Mesendoderm (in vitro differentiated cells): ENCODE results near the gene SYK.

Experiments used
- DNase-seq: peaks from one replicate; pipeline ENCODE4 v3.0.0; 2013
- H2AK5ac ChIP-seq: 2 replicates; pipeline ENCODE4 v1.6.1; 2013; ENCODE audit warnings: low read length, inconsistent platforms
- H2BK120ac ChIP-seq: 2 replicates; pipeline ENCODE4 v1.6.1; 2013; ENCODE audit warnings: low read depth, mild to moderate bottlenecking, low read length, moderate library complexity, mixed read lengths
- H2BK15ac ChIP-seq: replicated peaks from 2 replicates; pipeline ENCODE4 v1.6.1; 2013; ENCODE audit warnings: low read depth, mild to moderate bottlenecking, moderate library complexity
- H2BK5ac ChIP-seq: 2 replicates; pipeline ENCODE4 v1.6.1; 2013; ENCODE audit warnings: low read length, inconsistent platforms
- H3K18ac ChIP-seq: 2 replicates; pipeline ENCODE4 v1.6.1; 2013; ENCODE audit warnings: mild to moderate bottlenecking, low read length, mixed read lengths
- H3K23ac ChIP-seq: one replicate; pipeline ENCODE4 v1.6.1; 2013; ENCODE audit warnings: low read length
- H3K27ac ChIP-seq: 2 replicates; pipeline ENCODE4 v1.5.1; 2013; ENCODE audit warnings: low read depth, mild to moderate bottlenecking, inconsistent platforms, low read length, moderate library complexity
- H3K27me3 ChIP-seq: 2 replicates; pipeline ENCODE4 v1.6.1; 2013; ENCODE audit warnings: low read length, control low read depth, mild to moderate bottlenecking, inconsistent platforms; ENCODE audit not compliant: insufficient read depth, poor library complexity
- H3K36me3 ChIP-seq: 2 replicates; pipeline ENCODE4 v1.6.1; 2013; ENCODE audit warnings: low read length, inconsistent platforms; ENCODE audit not compliant: control insufficient read depth, insufficient read depth
- H3K4ac ChIP-seq: one replicate; pipeline ENCODE4 v1.6.1; 2013; ENCODE audit warnings: low read depth, mild to moderate bottlenecking, low read length, moderate library complexity
- H3K4me1 ChIP-seq: 2 replicates; pipeline ENCODE4 v1.6.1; 2013; ENCODE audit warnings: low read depth, low read length, inconsistent platforms; ENCODE audit not compliant: control insufficient read depth
- H3K4me2 ChIP-seq: 2 replicates; pipeline ENCODE4 v1.6.1; 2013; ENCODE audit warnings: low read length
- H3K4me3 ChIP-seq: 2 replicates; pipeline ENCODE4 v1.5.1; 2013; ENCODE audit warnings: mild to moderate bottlenecking, low read length
- H3K56ac ChIP-seq: one replicate; pipeline ENCODE4 v1.6.1; 2013; ENCODE audit warnings: low read length
- H3K79me1 ChIP-seq: 2 replicates; pipeline ENCODE4 v1.6.1; 2013; ENCODE audit warnings: low read length, inconsistent platforms
- H3K79me2 ChIP-seq: 2 replicates; pipeline ENCODE4 v1.6.1; 2013; ENCODE audit warnings: mild to moderate bottlenecking, low read length; ENCODE audit not compliant: control insufficient read depth, insufficient read depth
- H3K9ac ChIP-seq: 2 replicates; pipeline ENCODE4 v1.6.1; 2013; ENCODE audit warnings: low read length, inconsistent platforms
- H4K5ac ChIP-seq: one replicate; pipeline ENCODE4 v1.6.1; 2013; ENCODE audit warnings: low read length
- H4K8ac ChIP-seq: one replicate; pipeline ENCODE4 v1.6.1; 2013; ENCODE audit warnings: low read depth, mild to moderate bottlenecking, control low read depth, low read length, moderate library complexity
- WGBS: extraction: QIAGEN DNeasy Blood & Tissue Kit; methylation state at CpG from one replicate; pipeline ENCODE4 v1.1.7; 2013; ENCODE audit warnings: low lambda C conversion rate, missing lambda C conversion rate; ENCODE audit not compliant: insufficient coverage; ENCODE audit errors: extremely low coverage; 5-methylcytosine and 5-hydroxymethylcytosine counted together

The SYK gene

GRCh38 chr9:90914868-90915483 lies 113.4 kb downstream of the SYK start:
- Histone ChIP-seq H2BK5ac (no peak overlapping the region), H3K4me2 (no peak overlapping the region), H3K4ac (no peak overlapping the region), H3K79me2 (no peaks in the 10 kb centered on the region), H3K9ac (no peak overlapping the region), H3K4me1 (no peaks in the 10 kb centered on the region), H3K27me3 (no peaks in the 10 kb centered on the region), H3K18ac (no peak overlapping the region), H2AK5ac (no peak overlapping the region), H3K23ac (no peak overlapping the region), H3K4me3 (no peak overlapping the region), H3K56ac (peak overlapping the region; percentile 12), H2BK120ac (no peak overlapping the region), H3K79me1 (no peaks in the 10 kb centered on the region), H4K8ac (no peak overlapping the region), H3K27ac (no peak overlapping the region), H2BK15ac (no peak overlapping the region), H3K36me3 (no peaks in the 10 kb centered on the region), H4K5ac (no peak overlapping the region)
- no CpG with 5 or more reads among the region's 7 CpGs for WGBS
- peak; percentile 80 for DNase-seq

DNA sequence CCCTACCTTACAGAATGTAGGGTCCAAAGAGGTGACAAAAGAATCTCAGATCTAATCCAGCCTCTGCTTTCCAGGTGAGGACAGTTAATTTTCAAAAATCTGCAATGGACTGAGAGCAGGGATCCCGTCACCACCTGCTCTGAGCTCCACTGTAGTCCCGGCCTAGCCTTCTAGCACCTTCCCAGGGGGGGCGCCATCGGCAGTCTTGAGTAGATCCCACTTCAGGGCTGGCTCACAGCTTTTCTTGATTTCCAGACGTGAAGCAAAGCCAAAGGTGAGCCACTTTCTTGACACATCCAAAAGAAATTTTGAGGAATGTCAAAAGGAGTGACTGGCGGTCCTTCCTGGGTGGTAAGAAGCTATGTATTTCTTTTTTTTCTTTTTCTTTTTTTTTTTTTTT lies 114.1 kb downstream of the SYK start:
- H3K4ac ChIP-seq, result no peak overlapping the region
- no peak overlapping the region for H3K18ac ChIP-seq
- no peak overlapping the region for H3K56ac ChIP-seq
- H3K23ac ChIP-seq, result no peak overlapping the region
- H3K79me2 ChIP-seq, result no peaks in the 10 kb centered on the region
- no peaks in the 10 kb centered on the region for H3K79me1 ChIP-seq
- H2BK15ac ChIP-seq, result no peak overlapping the region
- no peaks in the 10 kb centered on the region for H3K36me3 ChIP-seq
- H2AK5ac ChIP-seq, result no peak overlapping the region
- peak; percentile 63 for DNase-seq
- no peak overlapping the region for H4K5ac ChIP-seq
- WGBS, result no CpG with 5 or more reads among the region's 6 CpGs
- no peak overlapping the region for H3K27ac ChIP-seq
- no peak overlapping the region for H2BK5ac ChIP-seq
- H4K8ac ChIP-seq, result no peak overlapping the region
- H3K4me3 ChIP-seq, result no peak overlapping the region
- no peak overlapping the region for H2BK120ac ChIP-seq
- no peak overlapping the region for H3K4me2 ChIP-seq
- no peaks in the 10 kb centered on the region for H3K27me3 ChIP-seq
- H3K9ac ChIP-seq, result no peak overlapping the region
- H3K4me1 ChIP-seq, result no peaks in the 10 kb centered on the region

GRCh38 chr9:90916147-90916734 lies 114.6 kb downstream of the SYK start:
- Histone ChIP-seq H3K36me3 (no peaks in the 10 kb centered on the region), H3K4me2 (no peak overlapping the region), H3K23ac (no peak overlapping the region), H3K27ac (no peak overlapping the region), H3K4ac (no peak overlapping the region), H3K4me1 (no peaks in the 10 kb centered on the region), H3K56ac (no peak overlapping the region), H4K5ac (no peak overlapping the region), H2BK120ac (no peak overlapping the region), H2BK15ac (no peak overlapping the region), H3K27me3 (no peaks in the 10 kb centered on the region), H3K4me3 (no peak overlapping the region), H2BK5ac (no peak overlapping the region), H3K18ac (no peak overlapping the region), H3K79me1 (no peaks in the 10 kb centered on the region), H2AK5ac (no peak overlapping the region), H3K9ac (no peak overlapping the region), H4K8ac (no peak overlapping the region), H3K79me2 (no peaks in the 10 kb centered on the region)
- WGBS, result no CpG with 5 or more reads among the region's 11 CpGs
- DNase-seq, result no peak

DNA sequence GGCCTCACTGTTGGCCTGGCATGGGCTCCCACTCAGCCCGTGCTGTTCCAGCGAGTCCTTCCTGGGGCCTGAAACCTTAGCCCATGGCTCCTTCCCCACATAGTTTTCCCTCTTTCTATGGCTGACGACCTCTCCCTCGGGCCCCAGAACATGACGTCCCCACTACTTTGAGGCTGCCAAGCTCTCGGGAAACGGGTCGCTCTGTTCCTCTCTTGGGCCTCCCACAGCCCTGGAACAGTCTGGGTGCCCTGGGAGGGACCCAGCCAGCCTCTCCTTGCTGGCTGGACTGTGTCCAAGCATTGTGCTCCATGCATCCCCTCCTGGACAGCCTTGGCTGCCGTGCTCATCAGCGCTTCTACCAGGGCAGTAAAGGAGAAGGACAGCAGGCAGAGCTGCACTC lies 118.3 kb downstream of the SYK start:
- Histone ChIP-seq H2BK120ac (no peak overlapping the region), H3K56ac (no peak overlapping the region), H2AK5ac (no peak overlapping the region), H4K5ac (no peak overlapping the region), H3K27ac (no peak overlapping the region), H3K36me3 (no peaks in the 10 kb centered on the region), H3K4me1 (no peaks in the 10 kb centered on the region), H2BK15ac (no peak overlapping the region), H3K79me1 (no peaks in the 10 kb centered on the region), H3K4me3 (no peak overlapping the region), H3K9ac (no peak overlapping the region), H3K4me2 (no peak overlapping the region), H3K18ac (no peak overlapping the region), H4K8ac (no peak overlapping the region), H3K4ac (no peak overlapping the region), H3K79me2 (no peaks in the 10 kb centered on the region), H2BK5ac (no peak overlapping the region), H3K27me3 (no peaks in the 10 kb centered on the region), H3K23ac (no peak overlapping the region)
- no CpG with 5 or more reads among the region's 10 CpGs for WGBS
- no peak for DNase-seq

- Histone ChIP-seq H4K5ac (no peak overlapping the region), H3K4me3 (no peak overlapping the region), H2BK5ac (no peak overlapping the region), H2BK120ac (no peak overlapping the region), H3K27me3 (no peaks in the 10 kb centered on the region), H3K4ac (no peak overlapping the region), H3K4me1 (no peaks in the 10 kb centered on the region), H3K18ac (no peak overlapping the region), H2BK15ac (no peak overlapping the region), H3K36me3 (no peaks in the 10 kb centered on the region), H3K79me2 (no peaks in the 10 kb centered on the region), H3K27ac (no peak overlapping the region), H3K9ac (no peak overlapping the region), H3K56ac (no peak overlapping the region), H2AK5ac (no peak overlapping the region), H3K23ac (peak overlapping the region; percentile 66), H3K4me2 (no peak overlapping the region), H4K8ac (no peak overlapping the region), H3K79me1 (no peaks in the 10 kb centered on the region)
- DNase-seq, result no peak
- WGBS, result no CpG with 5 or more reads among the region's 8 CpGs
These were observed 119.5 kb downstream of the SYK start for GRCh38 chr9:90921104-90921503.

GRCh38 chr9:90921969-90922368 lies 120.3 kb downstream of the SYK start:
- H3K56ac ChIP-seq, result no peak overlapping the region
- H4K5ac ChIP-seq, result no peak overlapping the region
- H3K18ac ChIP-seq, result no peak overlapping the region
- no peak overlapping the region for H3K9ac ChIP-seq
- no peak overlapping the region for H2AK5ac ChIP-seq
- H3K4me1 ChIP-seq, result no peaks in the 10 kb centered on the region
- H2BK5ac ChIP-seq, result no peak overlapping the region
- no peak overlapping the region for H3K4me2 ChIP-seq
- no peaks in the 10 kb centered on the region for H3K79me2 ChIP-seq
- no peaks in the 10 kb centered on the region for H3K79me1 ChIP-seq
- no CpG with 5 or more reads among the region's 7 CpGs for WGBS
- H2BK15ac ChIP-seq, result no peak overlapping the region
- no peak overlapping the region for H4K8ac ChIP-seq
- H3K27me3 ChIP-seq, result no peaks in the 10 kb centered on the region
- no peak overlapping the region for H3K23ac ChIP-seq
- no peak for DNase-seq
- no peaks in the 10 kb centered on the region for H3K36me3 ChIP-seq
- H3K4me3 ChIP-seq, result no peak overlapping the region
- no peak overlapping the region for H3K4ac ChIP-seq
- H3K27ac ChIP-seq, result no peak overlapping the region
- no peak overlapping the region for H2BK120ac ChIP-seq
